Stimulated activated CD8-positive, alpha-beta memory T cell treated with anti-CD3 and anti-CD28 coated beads, Interleukin-7, amount 100 ng/mL, for 24 hours (primary cell): Measurements from ENCODE around the gene PAPLN.
"Not testable (repeated sequence)": the region's sequence is repeated elsewhere in the genome, so short reads cannot be mapped to it uniquely, and the experiment has no call there.

ENCODE experiments used
- DNase-seq: peaks from one replicate; pipeline ENCODE4 v3.0.0-alpha.2; 2020; ENCODE audit warnings: low read depth

The PAPLN gene, protein sequence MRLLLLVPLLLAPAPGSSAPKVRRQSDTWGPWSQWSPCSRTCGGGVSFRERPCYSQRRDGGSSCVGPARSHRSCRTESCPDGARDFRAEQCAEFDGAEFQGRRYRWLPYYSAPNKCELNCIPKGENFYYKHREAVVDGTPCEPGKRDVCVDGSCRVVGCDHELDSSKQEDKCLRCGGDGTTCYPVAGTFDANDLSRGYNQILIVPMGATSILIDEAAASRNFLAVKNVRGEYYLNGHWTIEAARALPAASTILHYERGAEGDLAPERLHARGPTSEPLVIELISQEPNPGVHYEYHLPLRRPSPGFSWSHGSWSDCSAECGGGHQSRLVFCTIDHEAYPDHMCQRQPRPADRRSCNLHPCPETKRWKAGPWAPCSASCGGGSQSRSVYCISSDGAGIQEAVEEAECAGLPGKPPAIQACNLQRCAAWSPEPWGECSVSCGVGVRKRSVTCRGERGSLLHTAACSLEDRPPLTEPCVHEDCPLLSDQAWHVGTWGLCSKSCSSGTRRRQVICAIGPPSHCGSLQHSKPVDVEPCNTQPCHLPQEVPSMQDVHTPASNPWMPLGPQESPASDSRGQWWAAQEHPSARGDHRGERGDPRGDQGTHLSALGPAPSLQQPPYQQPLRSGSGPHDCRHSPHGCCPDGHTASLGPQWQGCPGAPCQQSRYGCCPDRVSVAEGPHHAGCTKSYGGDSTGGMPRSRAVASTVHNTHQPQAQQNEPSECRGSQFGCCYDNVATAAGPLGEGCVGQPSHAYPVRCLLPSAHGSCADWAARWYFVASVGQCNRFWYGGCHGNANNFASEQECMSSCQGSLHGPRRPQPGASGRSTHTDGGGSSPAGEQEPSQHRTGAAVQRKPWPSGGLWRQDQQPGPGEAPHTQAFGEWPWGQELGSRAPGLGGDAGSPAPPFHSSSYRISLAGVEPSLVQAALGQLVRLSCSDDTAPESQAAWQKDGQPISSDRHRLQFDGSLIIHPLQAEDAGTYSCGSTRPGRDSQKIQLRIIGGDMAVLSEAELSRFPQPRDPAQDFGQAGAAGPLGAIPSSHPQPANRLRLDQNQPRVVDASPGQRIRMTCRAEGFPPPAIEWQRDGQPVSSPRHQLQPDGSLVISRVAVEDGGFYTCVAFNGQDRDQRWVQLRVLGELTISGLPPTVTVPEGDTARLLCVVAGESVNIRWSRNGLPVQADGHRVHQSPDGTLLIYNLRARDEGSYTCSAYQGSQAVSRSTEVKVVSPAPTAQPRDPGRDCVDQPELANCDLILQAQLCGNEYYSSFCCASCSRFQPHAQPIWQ

DNA sequence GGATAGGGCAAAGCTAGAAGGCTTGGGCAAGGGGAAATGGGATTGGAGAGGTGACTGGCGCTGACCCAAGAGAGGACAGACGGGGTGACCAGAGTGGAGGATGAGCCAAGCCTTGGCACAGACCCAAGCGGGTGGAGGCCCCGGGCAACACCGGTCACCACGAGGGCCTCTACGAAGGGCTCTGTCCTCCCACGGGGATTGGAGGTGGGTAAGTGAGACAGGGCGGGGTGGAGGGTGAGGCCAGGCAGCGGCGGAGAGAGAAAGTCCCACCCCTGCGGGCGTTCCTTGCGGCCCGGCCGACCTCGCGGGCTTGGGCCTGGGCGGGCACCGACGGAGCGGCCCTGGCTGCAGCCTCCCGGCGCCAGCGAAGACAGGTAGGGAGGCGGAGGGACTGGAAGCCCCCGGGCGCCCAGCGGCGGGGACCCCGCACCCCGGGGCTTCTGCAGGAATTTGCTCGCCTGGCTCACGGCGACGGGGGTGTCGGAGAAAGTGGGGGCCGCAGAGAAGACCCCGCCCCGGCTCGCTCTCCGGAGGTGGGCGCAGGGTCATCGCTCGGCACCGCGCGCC lies at the start of gene PAPLN:
TSS of gene PAPLN (plus strand) at position 288 of the 567 bp plus-strand sequence. CDS start 2,273 bp downstream, outside the sequence.
- no peak for DNase-seq

DNA sequence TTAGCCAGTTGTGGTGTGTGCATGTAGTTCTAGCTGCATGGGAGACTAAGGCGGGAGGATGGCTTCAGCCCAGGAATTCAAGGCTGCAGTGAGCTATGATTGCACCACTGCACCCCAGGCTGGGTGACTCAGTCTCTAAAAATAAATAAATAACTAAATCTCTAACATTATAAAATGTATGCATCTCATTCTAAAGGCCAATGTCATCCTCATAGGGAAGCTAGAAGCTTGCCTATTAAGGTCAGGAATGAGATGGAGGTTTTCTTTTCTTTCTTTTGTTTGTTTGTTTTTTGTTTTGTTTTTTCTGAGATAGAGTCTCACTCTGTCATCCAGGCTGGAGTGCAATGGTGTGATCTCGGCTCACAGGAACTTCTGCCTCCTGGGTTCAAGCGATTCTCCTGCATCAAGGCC lies 48.8 kb upstream of the PAPLN start:
- no peak for DNase-seq

DNA sequence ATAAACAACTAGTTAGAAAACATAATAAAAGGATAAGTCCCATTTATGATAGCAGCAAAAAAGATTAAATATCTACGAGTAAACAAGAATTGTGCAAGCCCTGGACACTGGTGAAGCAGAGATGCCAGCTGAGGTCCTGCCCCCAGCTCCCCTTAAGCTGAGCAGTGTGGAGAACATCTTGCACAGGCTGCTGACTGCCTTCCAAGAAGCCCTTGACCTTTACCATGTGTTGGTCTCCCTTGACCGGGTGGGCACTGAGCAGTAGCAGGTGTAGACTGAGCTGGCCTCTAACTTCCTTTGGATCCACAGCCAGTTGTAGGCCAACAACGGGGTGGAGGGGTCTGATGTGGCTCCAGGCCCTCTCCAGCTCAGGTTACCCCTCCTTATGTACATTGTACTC lies 47.7 kb upstream of the PAPLN start:
- DNase-seq = no peak

DNA sequence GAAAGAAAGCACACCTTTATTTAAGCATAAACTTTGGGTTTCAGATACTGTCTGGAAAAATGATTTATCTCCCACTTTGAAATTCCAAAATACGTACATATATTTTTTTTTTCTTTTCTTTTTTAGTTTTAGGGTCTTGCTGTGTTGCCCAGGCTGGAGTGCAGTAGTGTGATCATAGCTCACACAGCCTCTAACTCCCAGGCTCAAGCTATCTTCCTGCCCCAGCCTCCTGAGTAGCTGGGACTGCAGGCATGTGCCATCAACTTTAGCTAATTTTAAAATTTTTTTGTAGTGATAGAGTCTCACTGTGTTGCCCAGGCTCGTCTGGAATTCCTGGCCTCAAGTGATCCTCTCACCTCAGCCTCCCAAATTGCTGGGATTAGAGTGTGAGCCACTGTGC lies 45.9 kb upstream of the PAPLN start:
- no peak for DNase-seq

DNA sequence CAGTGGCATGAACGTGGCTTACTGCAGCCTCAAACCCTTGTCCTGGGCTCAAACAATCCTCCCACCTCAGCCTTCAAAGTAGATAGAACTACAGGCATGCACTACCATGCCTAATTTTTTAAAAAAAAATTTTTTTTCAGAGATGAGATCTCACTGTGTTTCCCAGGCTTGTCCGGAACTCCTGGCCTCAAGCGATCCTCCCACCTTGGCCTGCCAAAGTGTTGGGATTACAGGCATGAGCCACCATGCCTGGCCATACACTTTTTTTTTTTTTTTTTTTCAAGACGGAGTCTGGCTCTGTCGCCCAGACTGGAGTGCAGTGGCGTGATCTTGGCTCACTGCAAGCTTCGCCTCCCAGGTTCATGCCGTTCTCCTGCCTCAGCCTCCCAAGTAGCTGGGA lies 43.0 kb upstream of the PAPLN start:
- not testable (repeated sequence) for DNase-seq

DNA sequence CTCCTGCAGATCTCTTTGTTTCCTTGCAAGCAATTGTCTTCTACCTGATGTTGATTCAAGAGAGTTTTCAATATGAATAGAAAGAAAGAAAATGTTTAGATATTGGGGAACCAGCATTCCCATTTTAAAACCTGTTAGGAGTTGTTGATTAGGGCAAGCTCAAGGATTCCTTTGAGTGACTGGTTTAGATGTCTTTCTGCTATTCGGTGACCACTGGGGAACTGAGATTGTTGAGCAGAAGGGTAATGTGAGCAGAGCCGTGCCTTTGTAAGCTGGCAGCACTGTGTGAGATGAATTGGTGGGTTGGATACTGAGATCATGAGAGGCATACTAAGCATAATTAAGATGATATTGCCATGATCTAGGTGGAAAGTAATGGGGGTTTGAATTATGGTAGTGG lies 39.1 kb upstream of the PAPLN start:
- no peak for DNase-seq

DNA sequence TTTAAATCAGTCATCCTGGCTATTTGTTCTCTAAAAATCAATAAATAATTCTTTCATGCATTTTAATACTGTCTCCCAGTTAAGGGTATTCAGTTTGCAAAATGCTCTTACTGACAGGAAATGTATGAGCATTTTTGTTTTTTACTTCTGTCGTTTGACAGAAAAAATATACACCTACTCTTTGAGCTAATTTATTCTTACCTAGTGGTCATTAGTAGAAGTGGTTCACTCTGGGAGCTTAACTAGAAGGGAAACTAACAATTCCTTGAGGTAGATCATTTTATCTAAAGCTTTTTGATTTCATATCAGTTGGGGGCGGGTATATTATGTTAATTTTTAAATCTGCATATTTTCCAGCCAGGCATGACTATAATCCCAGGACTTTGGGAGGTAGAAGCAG lies 33.8 kb upstream of the PAPLN start:
- DNase-seq = no peak

DNA sequence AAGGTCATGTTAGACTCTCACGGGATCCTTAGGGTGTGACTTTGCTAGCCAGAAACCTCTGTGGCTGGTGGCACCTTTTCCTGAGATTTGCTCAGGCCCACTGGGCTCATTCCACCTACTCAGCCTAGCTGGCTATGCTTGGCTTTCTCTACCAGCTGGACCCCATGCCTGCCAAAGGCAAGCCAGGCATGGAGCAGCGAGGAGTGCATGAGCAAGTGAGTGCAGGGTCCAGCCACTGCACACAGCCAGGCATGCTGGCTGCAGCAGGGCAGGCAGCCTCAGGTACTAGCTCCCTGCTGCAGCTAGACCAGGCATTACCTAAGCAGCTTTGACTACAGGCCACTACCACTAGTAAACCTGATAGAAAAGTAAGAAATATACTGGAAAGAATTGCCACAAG lies 29.7 kb upstream of the PAPLN start:
- no peak for DNase-seq

DNA sequence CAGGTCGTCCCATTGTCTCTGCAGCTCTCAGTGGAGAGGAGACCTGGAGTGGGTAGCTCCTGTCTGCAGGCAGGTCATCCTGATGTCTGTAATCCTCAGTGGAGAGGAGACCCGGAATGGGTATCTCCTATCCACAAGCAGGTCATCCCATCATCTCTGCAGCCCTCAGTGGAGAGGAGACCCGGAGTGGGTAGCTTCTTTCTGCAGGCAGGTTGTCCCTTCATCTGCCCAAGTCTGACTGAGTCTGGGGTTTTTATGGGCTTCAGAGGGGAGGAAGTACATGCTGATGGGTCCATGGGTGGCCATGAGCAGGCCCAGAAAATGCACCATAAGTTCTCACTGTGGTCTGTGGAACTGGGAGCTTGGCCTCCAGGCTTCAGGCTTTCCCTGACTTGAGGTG lies 28.9 kb upstream of the PAPLN start:
- DNase-seq = no peak

DNA sequence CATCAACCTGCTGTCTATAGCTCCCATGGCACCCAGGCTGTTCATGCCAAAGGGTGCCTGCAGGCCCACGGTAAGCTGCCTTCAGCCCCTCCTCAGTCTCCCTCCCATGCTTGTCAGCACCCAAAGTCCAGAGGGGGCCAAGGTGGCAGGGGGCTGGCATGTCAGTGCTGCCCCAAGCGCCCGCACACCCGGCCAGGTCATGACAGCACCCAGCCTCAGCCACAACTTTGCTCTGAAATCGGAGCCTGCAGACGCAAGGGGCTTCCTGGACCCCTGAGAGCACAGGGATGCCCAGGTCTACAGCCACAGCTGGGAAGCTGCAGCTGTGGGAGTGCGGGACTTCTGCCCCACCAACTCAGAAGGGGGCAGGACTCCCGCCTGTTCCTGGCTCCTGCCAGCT lies 28.5 kb upstream of the PAPLN start:
- DNase-seq = no peak

DNA sequence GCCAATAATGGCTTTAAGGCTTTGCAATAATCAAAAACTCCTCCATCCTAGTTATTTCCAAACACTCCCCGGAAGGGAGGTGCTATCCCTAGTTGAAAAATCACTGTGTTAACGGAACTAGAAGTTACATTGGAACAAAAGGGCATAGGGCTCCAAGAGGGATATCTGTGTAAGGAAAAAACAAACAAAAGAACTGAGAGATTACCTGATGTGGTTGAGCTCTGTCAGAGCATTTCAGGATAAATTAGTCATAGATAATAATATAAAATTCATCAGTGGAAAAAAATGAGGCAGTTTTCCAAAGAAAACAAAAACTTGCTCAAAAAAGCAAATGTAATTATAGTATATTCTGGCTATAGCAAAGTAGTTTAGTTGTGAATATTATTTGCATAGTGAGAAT lies 27.4 kb upstream of the PAPLN start:
- no peak for DNase-seq

DNA sequence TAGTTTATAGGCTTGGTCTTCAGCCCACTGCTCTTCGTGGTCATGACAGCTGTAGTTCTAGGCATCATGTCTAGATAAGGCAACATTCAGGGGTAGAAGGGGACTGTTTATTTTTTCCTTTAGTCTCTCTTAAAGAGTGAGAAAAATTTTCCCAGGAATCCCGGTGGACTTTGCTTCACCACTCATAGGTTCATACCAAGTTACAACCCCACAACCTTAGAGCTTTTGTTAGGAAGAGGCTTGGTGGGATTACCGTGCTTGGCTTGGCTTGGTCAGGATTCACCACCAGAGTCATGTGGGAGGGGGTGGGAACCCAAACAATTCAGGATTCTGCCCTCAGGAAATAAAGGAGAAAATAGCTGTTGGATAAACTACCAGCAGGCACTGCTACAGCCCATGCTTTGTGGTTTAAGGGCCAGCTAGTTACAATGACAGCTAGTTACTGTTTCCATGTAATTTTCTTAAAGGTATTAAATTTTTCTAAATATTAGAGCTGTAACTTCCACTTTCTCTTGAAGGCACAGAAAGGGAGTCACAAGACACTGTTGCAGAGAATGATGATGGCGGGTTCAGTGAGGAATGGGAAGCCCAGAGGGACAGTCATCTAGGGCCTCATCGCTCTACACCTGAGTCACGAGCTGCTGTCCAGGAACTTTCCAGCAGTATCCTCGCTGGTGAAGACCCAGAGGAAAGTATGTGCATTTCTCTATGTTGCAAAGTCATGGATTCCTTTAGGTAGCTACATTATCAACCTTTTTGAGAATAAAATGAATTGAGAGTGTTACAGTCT lies 25.9 kb upstream of the PAPLN start:
- no peak for DNase-seq

DNA sequence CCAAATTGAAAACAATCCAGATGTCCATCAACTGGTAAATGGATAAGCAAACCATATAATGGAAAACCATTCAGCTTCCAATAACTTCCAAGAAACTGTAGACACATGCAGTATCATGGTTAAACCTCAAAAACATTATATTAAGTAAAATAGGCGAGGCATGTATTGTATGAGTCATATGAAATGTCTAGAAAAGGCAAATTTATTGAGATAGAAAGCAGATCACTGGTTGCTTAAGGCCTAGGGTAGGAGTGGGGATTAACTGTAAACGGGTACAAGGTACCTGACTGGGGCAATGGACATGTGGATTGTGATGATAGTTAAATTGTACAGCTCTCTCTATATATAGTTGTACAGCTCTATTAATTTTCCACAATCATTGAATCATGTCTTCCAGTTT lies 21.3 kb upstream of the PAPLN start:
- DNase-seq = no peak

DNA sequence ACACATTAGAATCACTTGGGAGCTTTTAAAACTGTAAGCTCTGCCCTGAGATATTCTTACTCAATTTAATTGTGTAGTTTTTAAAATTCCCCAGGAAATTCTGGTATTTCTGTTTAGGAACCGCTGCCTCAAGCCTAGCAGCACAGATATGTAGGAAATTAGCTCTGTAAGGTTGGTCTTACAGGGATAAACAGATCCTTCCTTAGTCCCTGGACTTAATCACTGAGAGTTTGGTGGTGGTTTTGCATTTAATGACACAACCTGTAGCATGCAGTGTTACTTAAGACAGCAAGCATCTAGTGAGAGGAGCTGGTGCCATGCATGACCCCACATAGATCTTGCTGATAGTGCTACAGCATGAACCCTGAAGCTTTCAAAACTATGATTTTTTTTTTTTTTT lies 19.9 kb upstream of the PAPLN start:
- DNase-seq = no peak

DNA sequence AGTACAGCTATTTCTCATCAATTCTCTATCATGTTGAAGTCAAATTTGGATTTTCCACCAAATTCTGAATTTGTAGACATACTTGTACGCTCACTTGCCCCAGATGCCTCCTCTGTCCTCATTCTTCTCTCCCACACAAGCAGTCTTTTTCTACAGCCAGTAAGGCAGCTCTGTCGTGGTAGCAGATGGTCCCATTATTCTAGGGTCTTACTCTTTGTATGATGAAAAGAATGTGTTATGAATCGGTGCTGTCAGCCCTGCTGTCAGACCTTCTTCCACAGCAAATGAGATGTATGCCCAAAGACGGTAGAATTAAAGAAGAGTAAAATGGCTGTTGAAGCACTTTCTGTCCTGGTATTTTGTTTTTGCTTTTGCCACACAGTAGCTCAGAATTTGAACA lies 17.2 kb upstream of the PAPLN start:
- no peak for DNase-seq

DNA sequence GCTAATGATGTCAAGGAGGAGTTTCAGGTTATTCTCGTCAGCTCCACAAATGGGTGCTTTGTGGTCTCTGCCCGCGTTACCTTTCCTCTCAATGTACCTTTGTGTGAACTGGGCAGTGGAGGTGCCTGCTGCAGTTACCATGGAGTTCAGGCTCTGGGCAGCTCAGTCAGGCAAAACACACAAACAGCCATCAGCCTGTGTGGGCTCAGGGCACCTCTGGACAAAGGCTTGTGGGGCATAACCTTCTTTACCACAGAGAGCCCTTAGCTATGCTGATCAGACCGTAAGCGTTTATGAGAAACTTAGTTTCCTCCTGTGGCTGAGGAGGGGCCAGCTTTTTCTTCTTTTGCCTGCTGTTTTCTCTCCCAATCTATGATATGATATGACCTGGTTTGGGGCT lies 16.7 kb upstream of the PAPLN start:
- no peak for DNase-seq

DNA sequence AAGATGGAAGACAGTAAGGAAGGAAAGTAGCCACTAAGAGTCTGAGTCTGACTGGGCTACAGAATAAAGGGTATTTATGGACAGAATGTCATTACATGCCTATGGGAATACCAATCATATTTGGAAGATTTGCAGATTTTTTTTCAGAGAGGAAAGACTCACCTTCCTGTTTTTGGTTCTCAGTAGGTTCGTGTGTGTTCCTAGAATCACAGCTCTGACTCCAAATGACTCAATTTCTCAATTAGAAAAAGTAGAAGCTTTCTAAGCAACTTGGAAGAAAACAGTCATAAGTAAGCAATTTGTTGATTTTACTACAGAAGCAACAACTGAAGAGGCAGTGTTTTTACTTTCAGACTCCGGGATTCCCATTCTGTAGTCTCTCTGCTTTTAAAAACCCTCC lies 15.4 kb upstream of the PAPLN start:
- no peak for DNase-seq

DNA sequence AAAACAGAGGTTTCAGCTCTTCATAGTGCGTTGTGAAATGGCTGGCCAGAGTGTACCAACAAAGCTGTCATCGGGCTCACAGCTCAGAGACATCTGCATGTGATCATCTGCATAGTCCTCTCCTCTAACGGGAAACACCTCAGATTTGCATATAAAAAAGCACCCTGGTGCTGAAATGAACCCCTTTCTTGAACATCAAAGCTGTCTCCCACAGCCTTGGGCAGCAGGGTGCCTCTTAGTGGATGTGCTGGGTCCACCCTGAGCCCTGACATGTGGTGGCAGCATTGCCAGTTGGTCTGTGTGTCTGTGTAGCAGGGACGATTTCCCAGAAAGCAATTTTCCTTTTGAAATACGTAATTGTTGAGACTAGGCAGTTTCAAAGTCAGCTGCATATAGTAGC lies 14.3 kb upstream of the PAPLN start:
- DNase-seq = no peak

DNA sequence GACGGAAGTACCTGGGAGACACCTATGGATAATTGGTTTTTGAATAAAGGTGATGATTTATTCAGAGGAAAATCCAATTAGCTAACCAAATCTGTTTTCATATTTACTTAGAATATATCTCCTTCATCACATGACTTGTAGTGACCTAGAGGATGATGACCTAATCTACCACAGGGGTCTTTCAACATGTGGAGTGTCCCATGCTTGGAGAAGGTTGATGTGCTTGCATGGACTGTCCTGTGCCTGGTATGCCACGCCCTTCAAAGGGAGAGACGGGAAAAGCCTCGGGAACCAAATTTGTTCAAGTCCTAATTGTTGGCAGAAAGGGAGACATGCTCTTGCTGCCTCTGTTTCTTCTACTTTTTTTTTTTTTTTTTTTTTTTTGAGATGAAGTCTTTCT lies 11.8 kb upstream of the PAPLN start:
- DNase-seq = no peak

DNA sequence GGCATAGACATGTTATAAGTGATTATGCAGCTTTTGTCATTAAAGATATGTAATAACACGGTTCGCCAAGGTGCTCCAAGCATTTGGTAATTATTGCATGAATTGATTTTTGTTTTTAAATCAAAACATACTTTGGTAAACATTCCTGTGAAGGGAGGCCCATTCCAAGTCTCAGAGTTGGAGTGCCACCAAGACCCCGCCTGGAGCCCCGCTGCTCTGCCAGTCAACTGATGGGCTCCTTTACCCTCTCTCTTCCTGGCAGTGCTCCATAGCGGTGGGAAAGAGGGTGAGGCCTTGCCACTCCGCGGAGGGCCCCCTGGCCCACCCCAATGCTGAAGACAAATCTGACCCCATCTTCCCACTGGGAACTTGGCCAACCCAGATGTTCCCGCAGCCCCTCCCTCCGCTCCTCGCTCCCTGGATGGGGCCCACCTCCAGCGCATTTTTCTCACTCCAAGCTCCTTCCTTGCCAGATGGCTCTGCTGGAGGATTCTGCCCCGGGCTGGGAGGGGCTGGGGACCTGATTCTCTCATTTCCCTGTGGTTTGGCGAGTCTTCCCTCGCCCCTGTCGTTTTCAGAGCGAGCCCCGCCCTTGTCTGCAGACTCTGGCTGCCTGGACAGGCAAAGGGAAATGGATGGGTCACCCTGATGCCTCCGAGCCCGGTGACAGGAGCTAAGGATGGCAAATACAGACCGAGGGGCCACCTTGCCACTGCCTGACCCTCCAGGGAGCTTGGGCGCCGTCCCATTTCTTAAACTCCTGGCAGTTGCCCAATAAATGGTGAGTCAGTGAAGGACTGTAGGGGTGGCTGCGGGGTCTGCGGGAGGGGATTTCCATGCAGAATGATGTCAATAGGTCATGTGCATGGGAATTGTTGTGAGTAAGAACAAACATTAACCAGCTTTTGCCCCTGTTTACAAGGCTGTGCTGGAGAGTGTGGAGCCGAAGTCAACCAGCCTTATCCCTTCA lies 9.2 kb upstream of the PAPLN start:
- no peak for DNase-seq
